Hepatocyte (in vitro differentiated cells): ENCODE results near the gene ITGA11.

Experiments used
- CTCF ChIP-seq: fragments of 200-600 bp; sonication (generic); IDR thresholded peaks from 2 replicates; pipeline ENCODE4 v1.5.1; 2016; ENCODE audit warnings: antibody characterized with exemption, mild to moderate bottlenecking; ENCODE audit not compliant: poor library complexity
- EZH2 ChIP-seq: fragments of 200-600 bp; sonication (generic); IDR thresholded peaks from 2 replicates; pipeline ENCODE4 v1.6.1; 2016; ENCODE audit warnings: antibody characterized with exemption, mild to moderate bottlenecking, borderline replicate concordance

- TF ChIP-seq CTCF = no peak
- TF ChIP-seq EZH2 = no peak
Observed at GRCh38 chr15:68348606-68349005, 83.4 kb downstream of the ITGA11 start.
